ENCODE measurements around the gene YAF2. TPM values are rescaled to one million over a fixed set of nuclear protein-coding genes. Genes with fewer than 3 reads are reported as not detected.

Gene YAF2
- total RNA-seq, 2 experiments from 2014 or later, result 53.6 to 54.7 TPM

GRCh38 chr12:42145552-42146215 lies 92.4 kb downstream of the YAF2 start:
- Histone ChIP-seq H3K4me1 (ENCODE audit: insufficient read depth, low read length) (peaks cover 17% of the 10 kb centered on the region), H3K27ac (ENCODE audit: low read depth in 1 of 2, low read length in 2 of 2) (no peak overlapping the region), H3K27me3 (ENCODE audit: control insufficient read depth in 1 of 2, insufficient read depth in 2 of 2, low read length in 2 of 2) (no peaks in the 10 kb centered on the region), H3K9me3 (ENCODE audit: control insufficient read depth in 1 of 2, insufficient read depth in 1 of 2, low read length in 2 of 2) (no peaks in the 10 kb centered on the region), H3K36me3 (ENCODE audit: insufficient read depth, low read length) (no peaks in the 10 kb centered on the region), H3K4me3 (ENCODE audit: low read length) (peak overlapping the region; percentile 76)
- peak in 1 of 14 experiments; percentile 14 for DNase-seq
- ATAC-seq (ENCODE audit: poor library complexity), result no peak
- Mint-ChIP-seq H3K4me1 (ENCODE audit: low read depth) (peaks cover 39% of the 10 kb centered on the region), H3K9me3 (no peaks in the 10 kb centered on the region), H3K4me3 (peak overlapping the region; percentile 92), H3K36me3 (ENCODE audit: low read depth) (peaks cover 9% of the 10 kb centered on the region), H3K27me3 (no peaks in the 10 kb centered on the region), H3K27ac (peak overlapping the region; percentile 79)
- ChIA-PET CTCF (no interaction called here), POLR2A (interaction anchor here (0.7 to 1.8 kb wide), 7 partner anchors 15 to 226 kb away, joined by 3 to 11 read pairs (median 6); partner anchors contain the start of genes PPHLN1 and ZCRB1)
- intact Hi-C loops (cut with DNase I, micrococcal nuclease), result loop anchor here in 1 of 2 experiments (2.0 kb wide), 2 partner anchors 93 to 181 kb away; partner anchors contain the start of genes PPHLN1, YAF2 and ZCRB1
- no peak for TF ChIP-seq CTCF (IDR thresholded peaks at IDR 0.05)

DNA sequence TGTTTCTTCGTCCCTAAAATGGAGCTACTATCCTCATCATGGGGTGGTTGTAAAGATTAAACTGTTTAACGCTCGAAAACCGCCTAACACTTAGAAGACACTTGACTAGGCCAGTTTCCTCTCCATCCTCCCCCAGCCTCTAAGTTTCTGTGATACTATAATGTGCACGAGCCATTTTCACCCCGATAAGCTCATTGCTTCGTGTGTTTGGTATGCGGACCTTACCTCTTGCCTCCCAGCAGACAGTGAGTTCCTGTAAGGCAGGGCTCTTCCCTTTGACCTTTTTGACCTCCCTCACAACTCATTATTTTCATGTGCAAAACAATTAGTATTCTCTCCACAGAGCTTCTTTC lies 92.9 kb downstream of the YAF2 start:
- Mint-ChIP-seq H3K27me3 (no peaks in the 10 kb centered on the region), H3K27ac (peak overlapping the region; percentile 79), H3K36me3 (ENCODE audit: low read depth) (peaks cover 9% of the 10 kb centered on the region), H3K9me3 (no peaks in the 10 kb centered on the region), H3K4me1 (ENCODE audit: low read depth) (peaks cover 44% of the 10 kb centered on the region), H3K4me3 (peak overlapping the region; percentile 92)
- Histone ChIP-seq H3K27me3 (ENCODE audit: control insufficient read depth in 1 of 2, insufficient read depth in 2 of 2, low read length in 2 of 2) (no peaks in the 10 kb centered on the region), H3K36me3 (ENCODE audit: insufficient read depth, low read length) (no peaks in the 10 kb centered on the region), H3K4me3 (ENCODE audit: low read length) (peak overlapping the region; percentile 76), H3K4me1 (ENCODE audit: insufficient read depth, low read length) (peaks cover 17% of the 10 kb centered on the region), H3K27ac (ENCODE audit: low read depth in 1 of 2, low read length in 2 of 2) (peak overlapping the region; percentile 43 to 59), H3K9me3 (ENCODE audit: control insufficient read depth in 1 of 2, insufficient read depth in 1 of 2, low read length in 2 of 2) (no peaks in the 10 kb centered on the region)
- CTCF ChIA-PET, result interaction anchor here (1.3 kb wide), 1 partner anchor 48 kb away, joined by 4 read pairs; no protein-coding TSS in a partner anchor
- intact Hi-C loops (cut with DNase I, micrococcal nuclease), result loop anchor here in 1 of 2 experiments (2.0 kb wide), 2 partner anchors 94 to 182 kb away; partner anchors contain the start of genes PPHLN1, YAF2 and ZCRB1
- POLR2A ChIA-PET, result interaction anchor here (0.7 to 1.8 kb wide), 7 partner anchors 15 to 227 kb away, joined by 3 to 11 read pairs (median 6); partner anchors contain the start of genes PPHLN1 and ZCRB1
- ATAC-seq (ENCODE audit: poor library complexity) (no peak), DNase-seq (peak in 1 of 14 experiments; percentile 6)
- TF ChIP-seq CTCF (IDR thresholded peaks at IDR 0.05), result no peak

- H3K27ac Mint-ChIP-seq, result peak within 1 kb of the TSS; percentile 79
- Histone ChIP-seq H3K36me3 (ENCODE audit: insufficient read depth, low read length) (no peaks in the 10 kb centered on the region), H3K4me3 (ENCODE audit: low read length) (peak within 1 kb of the TSS; percentile 76), H3K9me3 (ENCODE audit: control insufficient read depth in 1 of 2, insufficient read depth in 1 of 2, low read length in 2 of 2) (no peaks in the 10 kb centered on the region), H3K27me3 (ENCODE audit: control insufficient read depth in 1 of 2, insufficient read depth in 2 of 2, low read length in 2 of 2) (no peaks in the 10 kb centered on the region), H3K4me1 (ENCODE audit: insufficient read depth, low read length) (peaks cover 17% of the 10 kb centered on the region), H3K27ac (ENCODE audit: low read depth in 1 of 2, low read length in 2 of 2) (peak within 1 kb of the TSS; percentile 43 to 59)
- no peaks in the 10 kb centered on the region for H3K27me3 Mint-ChIP-seq
- peaks cover 9% of the 10 kb centered on the region for H3K36me3 Mint-ChIP-seq (ENCODE audit: low read depth)
- H3K9me3 Mint-ChIP-seq, result no peaks in the 10 kb centered on the region
- intact Hi-C loops (cut with DNase I, micrococcal nuclease), result loop anchor here (2.0 to 5.0 kb wide), 4 partner anchors 42 to 182 kb away; partner anchors contain the start of genes PPHLN1 (in 1 of the 2), YAF2 (in 1 of the 2) and ZCRB1 (in 1 of the 2)
- no peak for TF ChIP-seq CTCF (IDR thresholded peaks at IDR 0.05)
- ChIA-PET CTCF (interaction anchor here (0.5 to 1.3 kb wide), 2 partner anchors 47 to 65 kb away, joined by 3 to 4 read pairs; no protein-coding TSS in a partner anchor), POLR2A (interaction anchor here (1.3 to 1.8 kb wide), 6 partner anchors 16 to 182 kb away, joined by 3 to 11 read pairs (median 7); partner anchors contain the start of genes PPHLN1 and ZCRB1)
- ATAC-seq (ENCODE audit: poor library complexity) (peak; percentile 81), DNase-seq (peak; percentile 55 to 89 (median 76))
- H3K4me1 Mint-ChIP-seq (ENCODE audit: low read depth), result peaks cover 47% of the 10 kb centered on the region
- H3K4me3 Mint-ChIP-seq, result peak within 1 kb of the TSS; percentile 95
Measured at GRCh38 chr12:42144408-42145196, 93.4 kb downstream of the YAF2 start, which contains the start of gene GXYLT1. Gene GXYLT1 (minus strand): TSS chr12:42144874. CDS start chr12:42144646, 228 bp downstream.

All from CD4-positive, alpha-beta T cell (primary cell).